GM18867 (cell line): ENCODE results near the gene ARHGAP31.
"Not testable (repeated sequence)": the region's sequence is repeated elsewhere in the genome, so short reads cannot be mapped to it uniquely, and the experiment has no call there.

ENCODE experiments used
- ATAC-seq: cut with Tn5 transposase; IDR thresholded peaks from one replicate; pipeline ENCODE4 v1.9.1; 2021; ENCODE audit warnings: mild to moderate bottlenecking, moderate library complexity; ENCODE audit not compliant: unreplicated experiment

The ARHGAP31 gene

GRCh38 chr3:119294696-119295671 lies 801 bp downstream of the ARHGAP31 start:
- peak; percentile 30 for ATAC-seq

- no peak for ATAC-seq
These were observed 1.9 kb downstream of the ARHGAP31 start for GRCh38 chr3:119295816-119296726.

- no peak for ATAC-seq
These were observed 2.5 kb downstream of the ARHGAP31 start for GRCh38 chr3:119296727-119297122.

GRCh38 chr3:119297169-119297568 lies 3.0 kb downstream of the ARHGAP31 start:
- no peak for ATAC-seq

- ATAC-seq: no peak
These were observed 4.4 kb downstream of the ARHGAP31 start for GRCh38 chr3:119298565-119298941.

- no peak for ATAC-seq
These were observed 6.8 kb downstream of the ARHGAP31 start for GRCh38 chr3:119300991-119301391.

- ATAC-seq: no peak
These were observed 7.5 kb downstream of the ARHGAP31 start for GRCh38 chr3:119301662-119302061.

GRCh38 chr3:119302697-119303551 lies 8.7 kb downstream of the ARHGAP31 start:
- peak; percentile 79 for ATAC-seq

GRCh38 chr3:119304201-119304713 lies 10.1 kb downstream of the ARHGAP31 start:
- ATAC-seq: no peak

- ATAC-seq: no peak
These were observed 11.1 kb downstream of the ARHGAP31 start for GRCh38 chr3:119305286-119305685.

GRCh38 chr3:119306378-119306777 lies 12.2 kb downstream of the ARHGAP31 start:
- ATAC-seq: not testable (repeated sequence)

- no peak for ATAC-seq
These were observed 14.2 kb downstream of the ARHGAP31 start for GRCh38 chr3:119308355-119308754.

GRCh38 chr3:119309591-119309990 lies 15.4 kb downstream of the ARHGAP31 start:
- ATAC-seq: no peak

GRCh38 chr3:119310071-119310470 lies 15.9 kb downstream of the ARHGAP31 start:
- no peak for ATAC-seq

- ATAC-seq: no peak
These were observed 17.1 kb downstream of the ARHGAP31 start for GRCh38 chr3:119311081-119311925.

- ATAC-seq: no peak
These were observed 19.3 kb downstream of the ARHGAP31 start for GRCh38 chr3:119313461-119313860.

GRCh38 chr3:119314821-119315220 lies 20.6 kb downstream of the ARHGAP31 start:
- no peak for ATAC-seq

- ATAC-seq: no peak
These were observed 21.6 kb downstream of the ARHGAP31 start for GRCh38 chr3:119315600-119316312.

GRCh38 chr3:119316313-119316670 lies 22.1 kb downstream of the ARHGAP31 start:
- ATAC-seq: no peak
